GM12873 (cell line): ENCODE results near the gene NR5A2.

Experiments used
- CTCF ChIP-seq: IDR thresholded peaks from 2 replicates; pipeline ENCODE4 v1.5.1; 2012; ENCODE audit warnings: low read depth, mild to moderate bottlenecking, moderate library complexity, low read length, control low read depth; ENCODE audit not compliant: insufficient read depth; ENCODE audit errors: missing control alignments

NR5A2 gene

GRCh38 chr1:200143347-200143746 is 115.8 kb downstream of the NR5A2 start:
- TF ChIP-seq CTCF, result no peak

DNA sequence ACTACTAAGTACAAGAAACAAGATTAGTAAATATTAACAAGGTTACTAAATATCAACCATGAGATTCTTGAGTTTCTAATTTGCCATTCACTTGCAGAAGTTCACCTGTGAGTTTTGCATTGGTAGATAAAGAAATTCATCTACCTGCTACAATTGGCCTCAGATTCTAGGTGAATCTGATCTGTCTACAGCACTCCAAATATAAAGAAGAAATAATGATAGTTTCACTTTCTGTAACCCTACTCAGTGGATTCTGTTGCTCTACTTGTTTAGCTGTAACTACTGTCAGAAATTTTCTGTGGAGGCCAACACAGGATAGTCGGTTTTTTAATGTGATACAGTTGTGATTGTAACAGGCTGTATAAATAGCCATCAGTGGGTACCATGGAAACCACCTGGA is 118.6 kb downstream of the NR5A2 start:
- no peak for TF ChIP-seq CTCF

- no peak for TF ChIP-seq CTCF
Observed at GRCh38 chr1:200147094-200147493, 119.6 kb downstream of the NR5A2 start.

- TF ChIP-seq CTCF, result no peak
Observed at GRCh38 chr1:200147742-200148141, 120.2 kb downstream of the NR5A2 start.

GRCh38 chr1:200150006-200150405 is 122.5 kb downstream of the NR5A2 start:
- no peak for TF ChIP-seq CTCF

DNA sequence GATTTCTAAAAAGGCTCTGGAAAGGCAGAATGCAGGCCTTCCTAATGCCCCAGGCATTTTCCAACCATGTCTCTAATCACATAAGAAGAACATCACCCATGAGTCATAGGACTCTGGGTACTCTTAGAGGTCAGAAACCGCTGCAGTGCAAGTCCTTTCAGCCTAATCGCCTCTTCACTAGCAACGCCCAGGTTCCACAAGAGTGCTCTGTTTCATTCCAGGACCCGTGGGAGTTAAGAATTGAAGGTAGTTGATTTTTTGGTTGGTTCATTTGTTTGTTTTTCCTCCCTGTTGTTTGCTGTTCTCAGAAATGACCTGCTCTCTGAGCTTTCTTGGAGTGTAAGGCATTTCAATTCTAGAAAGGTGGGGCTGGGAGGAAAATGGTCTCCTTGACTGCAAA is 123.2 kb downstream of the NR5A2 start:
- no peak for TF ChIP-seq CTCF

DNA sequence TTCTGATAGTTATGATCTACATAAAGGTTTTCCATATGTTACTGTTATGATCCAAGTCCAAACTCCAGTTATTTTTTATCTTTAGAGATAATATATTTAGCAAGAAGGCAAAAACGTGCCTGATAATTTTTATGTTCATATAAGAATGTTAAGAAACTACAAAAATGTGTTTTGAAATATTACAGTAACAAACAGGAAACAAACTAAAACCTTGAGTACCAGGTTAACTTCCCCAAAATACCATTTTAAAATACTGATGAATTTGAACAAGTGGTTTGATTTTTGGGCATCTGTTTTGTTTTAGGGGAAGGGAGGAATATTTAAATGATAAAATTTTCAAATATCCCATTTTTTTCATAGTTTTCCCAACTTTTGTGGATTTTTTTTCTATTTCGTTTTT is 124.8 kb downstream of the NR5A2 start:
- TF ChIP-seq CTCF, result no peak
